Ishikawa (cell line): ENCODE data around the gene COL27A1.

Source experiments
- CEBPB ChIP-seq: IDR thresholded peaks from 2 replicates; pipeline ENCODE4 v1.6.1; 2012
- CREB1 ChIP-seq: IDR thresholded peaks from 2 replicates; pipeline ENCODE4 v1.6.1; 2012; ENCODE audit warnings: low read depth
- EGR1 ChIP-seq: IDR thresholded peaks from 2 replicates; pipeline ENCODE4 v1.6.1; 2012
- EP300 ChIP-seq: IDR thresholded peaks from 2 replicates; pipeline ENCODE4 v1.6.1; 2012; ENCODE audit warnings: borderline replicate concordance
- FOXM1 ChIP-seq: IDR thresholded peaks from 2 replicates; pipeline ENCODE4 v1.6.1; 2012; ENCODE audit warnings: low read depth, borderline replicate concordance
- MAX ChIP-seq: IDR thresholded peaks from 2 replicates; pipeline ENCODE4 v1.6.1; 2012
- RAD21 ChIP-seq: IDR thresholded peaks from 2 replicates; pipeline ENCODE4 v1.6.1; 2012; ENCODE audit warnings: low read depth
- REST ChIP-seq: IDR thresholded peaks from 2 replicates; pipeline ENCODE4 v1.6.1; 2012; ENCODE audit warnings: low read depth, mild to moderate bottlenecking
- TAF1 ChIP-seq: IDR thresholded peaks from 2 replicates; pipeline ENCODE4 v1.6.1; 2012; ENCODE audit warnings: low read depth, mild to moderate bottlenecking
- TCF12 ChIP-seq: IDR thresholded peaks from 2 replicates; pipeline ENCODE4 v1.6.1; 2012; ENCODE audit warnings: low read depth
- TEAD4 ChIP-seq: IDR thresholded peaks from 2 replicates; pipeline ENCODE4 v1.6.1; 2012
- YY1 ChIP-seq: IDR thresholded peaks from 2 replicates; pipeline ENCODE4 v1.6.1; 2012; ENCODE audit warnings: low read depth
- ZBTB7A ChIP-seq: IDR thresholded peaks from 2 replicates; pipeline ENCODE4 v1.6.1; 2012; ENCODE audit warnings: low read depth

GRCh38 chr9:114240216-114240615 is 84.9 kb downstream of the COL27A1 start:
- TF ChIP-seq YY1 (no peak), REST (no peak), TCF12 (no peak), CREB1 (no peak), FOXM1 (no peak), TAF1 (no peak), MAX (no peak), EGR1 (no peak), TEAD4 (no peak), EP300 (no peak), RAD21 (no peak), CEBPB (no peak), ZBTB7A (no peak)
